ENCODE measurements around the gene RYR3.
"Not testable (repeated sequence)": the region's sequence is repeated elsewhere in the genome, so short reads cannot be mapped to it uniquely, and the experiment has no call there.

Gene RYR3

GRCh38 chr15:33778852-33779251 lies 468.1 kb downstream of the RYR3 start:
- DNase-seq (ENCODE audit: low spot score), result no peak

GRCh38 chr15:33780011-33780768 lies 469.4 kb downstream of the RYR3 start:
- DNase-seq (ENCODE audit: low spot score), result no peak

- DNase-seq (ENCODE audit: low spot score), result no peak
Observed at GRCh38 chr15:33782966-33783365, 472.2 kb downstream of the RYR3 start.

- no peak for DNase-seq (ENCODE audit: low spot score)
Observed at GRCh38 chr15:33785366-33785765, 474.6 kb downstream of the RYR3 start.

GRCh38 chr15:33788906-33789540 lies 478.3 kb downstream of the RYR3 start:
- DNase-seq (ENCODE audit: low spot score), result peak; percentile 52

GRCh38 chr15:33794453-33794852 lies 483.7 kb downstream of the RYR3 start:
- no peak for DNase-seq (ENCODE audit: low spot score)

GRCh38 chr15:33795070-33795469 lies 484.3 kb downstream of the RYR3 start:
- no peak for DNase-seq (ENCODE audit: low spot score)

- no peak for DNase-seq (ENCODE audit: low spot score)
Observed at GRCh38 chr15:33797651-33798050, 486.9 kb downstream of the RYR3 start.

- no peak for DNase-seq (ENCODE audit: low spot score)
Observed at GRCh38 chr15:33801954-33802353, 491.2 kb downstream of the RYR3 start.

- DNase-seq (ENCODE audit: low spot score), result no peak
Observed at GRCh38 chr15:33807665-33808064, 496.9 kb downstream of the RYR3 start.

GRCh38 chr15:33808720-33809457 lies 498.1 kb downstream of the RYR3 start:
- DNase-seq (ENCODE audit: low spot score), result no peak

- DNase-seq (ENCODE audit: low spot score), result no peak
Observed at GRCh38 chr15:33810073-33810595, 499.4 kb downstream of the RYR3 start.

- no peak for DNase-seq (ENCODE audit: low spot score)
Observed at GRCh38 chr15:33810806-33811205, 500.0 kb downstream of the RYR3 start.

GRCh38 chr15:33813891-33814290 lies 503.1 kb downstream of the RYR3 start:
- no peak for DNase-seq (ENCODE audit: low spot score)

- not testable (repeated sequence) for DNase-seq (ENCODE audit: low spot score)
Observed at GRCh38 chr15:33819499-33819898, 508.7 kb downstream of the RYR3 start.

- DNase-seq (ENCODE audit: low spot score), result no peak
Observed at GRCh38 chr15:33822479-33822878, 511.7 kb downstream of the RYR3 start.

- DNase-seq (ENCODE audit: low spot score), result no peak
Observed at GRCh38 chr15:33823119-33823518, 512.4 kb downstream of the RYR3 start.

GRCh38 chr15:33825453-33825852 lies 514.7 kb downstream of the RYR3 start:
- DNase-seq (ENCODE audit: low spot score), result no peak

GRCh38 chr15:33826201-33826600 lies 515.4 kb downstream of the RYR3 start:
- DNase-seq (ENCODE audit: low spot score), result no peak

- no peak for DNase-seq (ENCODE audit: low spot score)
Observed at GRCh38 chr15:33830351-33830750, 519.6 kb downstream of the RYR3 start.

GRCh38 chr15:33831646-33832045 lies 520.9 kb downstream of the RYR3 start:
- DNase-seq (ENCODE audit: low spot score), result no peak

GRCh38 chr15:33834892-33835743 lies 524.4 kb downstream of the RYR3 start:
- DNase-seq (ENCODE audit: low spot score), result no peak

Measured in AG08395 (cell line).